DMS 273 treated with DMSO at 0.1 percent for 48 hours (cell line): ENCODE measurements around the gene TCF20.
A peak's percentile ranks its signal among the peaks of the same experiment; 100 is the strongest.

Experiments used
- DNase-seq: peaks from one replicate; lab custom pipeline; 2025; lab: John Stamatoyannopoulos, UW

The TCF20 gene

GRCh38 chr22:42270510-42271190 lies at the start of gene TCF20:
TCF20 (minus strand) TSS chr22:42270653; CDS start chr22:42215305, 55,348 bp downstream.
- peak; percentile 5 for DNase-seq

- DNase-seq = no peak
These were observed 48.9 kb upstream of the TCF20 start for GRCh38 chr22:42319386-42319785.

GRCh38 chr22:42318967-42319366 lies 48.5 kb upstream of the TCF20 start:
- DNase-seq = no peak

GRCh38 chr22:42317691-42318547 lies 47.5 kb upstream of the TCF20 start:
- DNase-seq = no peak

- peak; percentile 39 for DNase-seq
These were observed 46.6 kb upstream of the TCF20 start for GRCh38 chr22:42317008-42317407.

GRCh38 chr22:42315392-42315756 lies 44.9 kb upstream of the TCF20 start:
- DNase-seq = no peak

GRCh38 chr22:42314709-42315391 lies 44.4 kb upstream of the TCF20 start:
- DNase-seq = no peak

- DNase-seq = peak; percentile 52
These were observed 43.5 kb upstream of the TCF20 start for GRCh38 chr22:42313804-42314581.

GRCh38 chr22:42313204-42313603 lies 42.8 kb upstream of the TCF20 start:
- DNase-seq = no peak

GRCh38 chr22:42310291-42311015 lies 40.0 kb upstream of the TCF20 start:
- no peak for DNase-seq

- DNase-seq = no peak
These were observed 39.4 kb upstream of the TCF20 start for GRCh38 chr22:42309865-42310264.

- DNase-seq = no peak
These were observed 38.5 kb upstream of the TCF20 start for GRCh38 chr22:42308892-42309468.

GRCh38 chr22:42307806-42308563 lies 37.5 kb upstream of the TCF20 start:
- no peak for DNase-seq

GRCh38 chr22:42306010-42306409 lies 35.6 kb upstream of the TCF20 start:
- DNase-seq = no peak

- no peak for DNase-seq
These were observed 33.9 kb upstream of the TCF20 start for GRCh38 chr22:42304324-42304790.

GRCh38 chr22:42303396-42304323 lies 33.2 kb upstream of the TCF20 start:
- no peak for DNase-seq

- no peak for DNase-seq
These were observed 31.3 kb upstream of the TCF20 start for GRCh38 chr22:42301742-42302102.

- no peak for DNase-seq
These were observed 30.8 kb upstream of the TCF20 start for GRCh38 chr22:42301077-42301741.
